ENCODE data around the gene RFC5. TPM values are rescaled to one million over a fixed set of nuclear protein-coding genes. Genes with fewer than 3 reads are reported as not detected.

RFC5 gene
- total RNA-seq, 6 experiments from 2014 or later = 4.6 to 9.9 (median 8.5) TPM

GRCh38 chr12:118025168-118025567 lies 8.7 kb downstream of the RFC5 start:
- 82% methylated on average over 4 of the region's 4 CpGs for WGBS (ENCODE audit: insufficient coverage, low coverage, low lambda C conversion rate, missing lambda C conversion rate)
- Histone ChIP-seq H3K4me3 (no peak overlapping the region), H3K9me3 (no peaks in the 10 kb centered on the region), H3K4me1 (no peaks in the 10 kb centered on the region), H3K36me3 (peaks cover 0 to 45% (median 20%) of the 10 kb centered on the region in 4 donors), H3K27me3 (no peaks in the 10 kb centered on the region), H3K27ac (no peak overlapping the region)
- ATAC-seq = no peak
- DNase-seq = no peak
- intact Hi-C loops (cut with DNase I) = loop anchor here in 1 of 2 donors (10.0 kb wide), 1 partner anchor 160 kb away; no protein-coding TSS in a partner anchor
- TF ChIP-seq POLR2A (IDR thresholded peaks at IDR 0.05) = no peak
- TF ChIP-seq CTCF (IDR thresholded peaks at IDR 0.05) = no peak

GRCh38 chr12:118029166-118029565 lies 12.7 kb downstream of the RFC5 start:
- ATAC-seq = no peak
- intact Hi-C loops (cut with DNase I) = loop anchor here in 1 of 2 donors (10.0 kb wide), 1 partner anchor 164 kb away; no protein-coding TSS in a partner anchor
- no peak for DNase-seq
- Histone ChIP-seq H3K27ac (no peak overlapping the region), H3K36me3 (peaks cover 0 to 61% (median 29%) of the 10 kb centered on the region in 4 donors), H3K4me1 (no peaks in the 10 kb centered on the region), H3K9me3 (no peaks in the 10 kb centered on the region), H3K4me3 (no peak overlapping the region), H3K27me3 (no peaks in the 10 kb centered on the region)
- 93% methylated on average over 2 of the region's 5 CpGs for WGBS (ENCODE audit: insufficient coverage, low coverage, low lambda C conversion rate, missing lambda C conversion rate)
- TF ChIP-seq POLR2A (IDR thresholded peaks at IDR 0.05) = no peak
- no peak for TF ChIP-seq CTCF (IDR thresholded peaks at IDR 0.05)

GRCh38 chr12:118032188-118032587 lies 15.7 kb downstream of the RFC5 start:
- Histone ChIP-seq H3K9me3 (no peaks in the 10 kb centered on the region), H3K27me3 (no peaks in the 10 kb centered on the region), H3K27ac (no peak overlapping the region), H3K36me3 (peaks cover 3 to 68% (median 36%) of the 10 kb centered on the region in 4 donors), H3K4me3 (no peak overlapping the region), H3K4me1 (peaks cover 0 to 2% (median under 1%) of the 10 kb centered on the region in 4 donors)
- 75% methylated on average over 4 of the region's 7 CpGs for WGBS (ENCODE audit: insufficient coverage, low coverage, low lambda C conversion rate, missing lambda C conversion rate)
- no peak for DNase-seq
- intact Hi-C loops (cut with DNase I) = loop anchor here in 1 of 2 donors (10.0 kb wide), 1 partner anchor 157 kb away; no protein-coding TSS in a partner anchor
- no peak for ATAC-seq
- TF ChIP-seq POLR2A (IDR thresholded peaks at IDR 0.05) = no peak
- TF ChIP-seq CTCF (IDR thresholded peaks at IDR 0.05) = no peak

GRCh38 chr12:118033323-118033722 lies 16.8 kb downstream of the RFC5 start:
- intact Hi-C loops (cut with DNase I) = loop anchor here in 1 of 2 donors (10.0 kb wide), 1 partner anchor 159 kb away; no protein-coding TSS in a partner anchor

More at GRCh38 chr12:118033323-118033722, 16.8 kb downstream of the RFC5 start:
- Histone ChIP-seq H3K36me3 (peaks cover 3 to 65% (median 35%) of the 10 kb centered on the region in 4 donors), H3K27ac (no peak overlapping the region), H3K9me3 (no peaks in the 10 kb centered on the region), H3K27me3 (no peaks in the 10 kb centered on the region), H3K4me3 (no peak overlapping the region), H3K4me1 (peaks cover 0 to 13% (median 3%) of the 10 kb centered on the region in 4 donors)
- 88% methylated on average over 4 of the region's 5 CpGs for WGBS (ENCODE audit: insufficient coverage, low coverage, low lambda C conversion rate, missing lambda C conversion rate)
- TF ChIP-seq POLR2A (IDR thresholded peaks at IDR 0.05) = no peak
- no peak for TF ChIP-seq CTCF (IDR thresholded peaks at IDR 0.05)
- ATAC-seq = no peak
- no peak for DNase-seq
